ENCODE data around the gene SYCE1L. TPM values are rescaled to one million over a fixed set of nuclear protein-coding genes. Genes with fewer than 3 reads are reported as not detected.

Gene SYCE1L
- total and polyA plus RNA-seq, 11 donors, result 0.32 to 2.0 (median 0.75) TPM; not detected in 6

GRCh38 chr16:77197747-77198146, 1.5 kb upstream of the SYCE1L start:
- whole genome bisulfite sequencing, 4 donors, result 91 to 100% (median 99%) methylated on average over 2 of the region's 2 CpGs
- peaks cover 0 to 80% (median 63%) of the 10 kb centered on the region in 9 donors for H3K36me3 ChIP-seq

GRCh38 chr16:77206533-77206932, 7.3 kb downstream of the SYCE1L start:
- H3K4me3 ChIP-seq, result no peak overlapping the region
- H3K27me3 ChIP-seq, result peaks cover 0 to under 1% (median 0%) of the 10 kb centered on the region in 9 donors
- DNase-seq (no peak), ATAC-seq (peak in 1 of 4 donors; percentile 60)
- peaks cover 0 to 7% (median 0%) of the 10 kb centered on the region in 12 donors for H3K4me1 ChIP-seq
- TF ChIP-seq POLR2A (IDR thresholded peaks at IDR 0.05) (no peak), CTCF (IDR thresholded peaks at IDR 0.05) (no peak)
- no peaks in the 10 kb centered on the region for H3K36me3 ChIP-seq
- no peak overlapping the region for H3K27ac ChIP-seq
- intact Hi-C loops (cut with DNase I), result no loop called here
- H3K9me3 ChIP-seq, result no peaks in the 10 kb centered on the region
- WGBS, 4 donors, result 61 to 83% (median 68%) methylated on average over 2 of the region's 2 CpGs

More at GRCh38 chr16:77197747-77198146, 1.5 kb upstream of the SYCE1L start:
- Histone ChIP-seq H3K27ac (no peak overlapping the region), H3K9me3 (no peaks in the 10 kb centered on the region), H3K4me1 (peaks cover 0 to 4% (median 0%) of the 10 kb centered on the region in 12 donors), H3K4me3 (no peak overlapping the region), H3K27me3 (no peaks in the 10 kb centered on the region)
- intact Hi-C loops (cut with DNase I), result no loop called here
- no peak for ATAC-seq
- TF ChIP-seq POLR2A (IDR thresholded peaks at IDR 0.05) (no peak), CTCF (IDR thresholded peaks at IDR 0.05) (no peak)
- no peak for DNase-seq

- Histone ChIP-seq H3K4me3 (no peak overlapping the region), H3K27me3 (peaks cover 0 to 6% (median 0%) of the 10 kb centered on the region in 9 donors), H3K4me1 (peaks cover 0 to 10% (median 2%) of the 10 kb centered on the region in 12 donors), H3K9me3 (no peaks in the 10 kb centered on the region), H3K27ac (no peak overlapping the region), H3K36me3 (no peaks in the 10 kb centered on the region)
- ATAC-seq (no peak), DNase-seq (no peak)
- intact Hi-C loops (cut with DNase I), result no loop called here
- 38 to 60% (median 50%) methylated on average over 5 of the region's 5 CpGs for WGBS, 4 donors
- TF ChIP-seq POLR2A (IDR thresholded peaks at IDR 0.05) (no peak), CTCF (IDR thresholded peaks at IDR 0.05) (no peak)
Observed at GRCh38 chr16:77207030-77207429, 7.8 kb downstream of the SYCE1L start.

- Histone ChIP-seq H3K9me3 (no peaks in the 10 kb centered on the region), H3K27ac (no peak overlapping the region), H3K36me3 (no peaks in the 10 kb centered on the region), H3K4me3 (no peak overlapping the region), H3K4me1 (peaks cover 0 to 17% (median 10%) of the 10 kb centered on the region in 12 donors), H3K27me3 (peaks cover 0 to 15% (median 0%) of the 10 kb centered on the region in 9 donors)
- intact Hi-C loops (cut with DNase I), result no loop called here
- ATAC-seq (no peak), DNase-seq (no peak)
- WGBS, 4 donors, result 80 to 99% (median 90%) methylated on average over 3 of the region's 3 CpGs
- TF ChIP-seq POLR2A (IDR thresholded peaks at IDR 0.05) (no peak), CTCF (IDR thresholded peaks at IDR 0.05) (no peak)
Observed at GRCh38 chr16:77208382-77208781, 9.2 kb downstream of the SYCE1L start.
